SK-N-SH treated with all-trans-retinoic acid at 6 μM for 48 hours (cell line): Measurements from ENCODE around the gene CD6.

Experiments used
- ATAC-seq: fragments of 200-7000 bp; cut with Tn5 transposase; 3 replicates; pipeline ENCODE4 v1.9.1; 2020; ENCODE audit warnings: mild to moderate bottlenecking, moderate library complexity
- BACH2 ChIP-seq: fragments of 250-450 bp; sonication (Bioruptor Pico); IDR thresholded peaks from 2 replicates; pipeline ENCODE4 v1.9.0; 2021; ENCODE audit warnings: mild to moderate bottlenecking, borderline replicate concordance
- CSDC2 ChIP-seq: fragments of 250-450 bp; sonication (Bioruptor Pico); IDR thresholded peaks from 2 replicates; pipeline ENCODE4 v1.5.0; 2020; ENCODE audit warnings: mild to moderate bottlenecking, moderate library complexity
- ESRRG ChIP-seq: fragments of 250-450 bp; sonication (Bioruptor Pico); IDR thresholded peaks from 2 replicates; pipeline ENCODE4 v1.6.1; 2021; ENCODE audit warnings: mild to moderate bottlenecking
- GLIS3 ChIP-seq: fragments of 250-450 bp; sonication (Bioruptor Pico); IDR thresholded peaks from 2 replicates; pipeline ENCODE4 v1.5.0; 2020; ENCODE audit warnings: mild to moderate bottlenecking, moderate library complexity
- ISL1 ChIP-seq: fragments of 250-450 bp; sonication (Bioruptor Pico); IDR thresholded peaks from 2 replicates; pipeline ENCODE4 v2.1.2; 2022; ENCODE audit warnings: mild to moderate bottlenecking, moderate library complexity
- OSR1 ChIP-seq: fragments of 250-450 bp; sonication (Bioruptor Pico); IDR thresholded peaks from 2 replicates; pipeline ENCODE4 v1.8.0; 2022; ENCODE audit warnings: moderate library complexity, mild to moderate bottlenecking, inconsistent platforms
- RARB ChIP-seq: fragments of 250-450 bp; sonication (Bioruptor Pico); IDR thresholded peaks from 2 replicates; pipeline ENCODE4 v1.8.0; 2021; ENCODE audit warnings: mild to moderate bottlenecking, moderate library complexity
- TCF4 ChIP-seq: fragments of 250-450 bp; sonication (Bioruptor Pico); IDR thresholded peaks from 2 replicates; pipeline ENCODE4 v1.8.0; 2021; ENCODE audit warnings: mild to moderate bottlenecking, moderate library complexity, borderline replicate concordance
- TOX ChIP-seq: fragments of 250-450 bp; sonication (Bioruptor Pico); IDR thresholded peaks from 2 replicates; pipeline ENCODE4 v1.8.0; 2021; ENCODE audit warnings: mild to moderate bottlenecking, moderate library complexity, borderline replicate concordance
- ZC3H10 ChIP-seq: fragments of 250-450 bp; sonication (Bioruptor Pico); IDR thresholded peaks from 2 replicates; pipeline ENCODE4 v1.5.1; 2021; ENCODE audit warnings: mild to moderate bottlenecking, moderate library complexity
- ZFP3 ChIP-seq: fragments of 250-450 bp; sonication (Bioruptor Pico); IDR thresholded peaks from 2 replicates; pipeline ENCODE4 v1.5.0; 2020; ENCODE audit warnings: mild to moderate bottlenecking, moderate library complexity
- ZNF565 ChIP-seq: fragments of 450-650 bp; formaldehyde crosslinking; conservative IDR thresholded peaks from 2 replicates; pipeline ENCODE4 v1.5.0; 2020; ENCODE audit warnings: low read depth, mild to moderate bottlenecking, moderate library complexity
- ZNF8 ChIP-seq: fragments of 450-650 bp; formaldehyde crosslinking; IDR thresholded peaks from 2 replicates; pipeline ENCODE4 v1.5.0; 2020; ENCODE audit warnings: mild to moderate bottlenecking, moderate library complexity
- TF ChIP-seq, protein P1 (sequence below): fragments of 250-450 bp; sonication (Bioruptor Pico); IDR thresholded peaks from 2 replicates; pipeline ENCODE4 v1.5.1; 2020; ENCODE audit warnings: low read depth, mild to moderate bottlenecking, moderate library complexity
- TF ChIP-seq, protein P2 (sequence below): fragments of 250-450 bp; sonication (Bioruptor Pico); IDR thresholded peaks from 2 replicates; pipeline ENCODE4 v1.8.0; 2021; ENCODE audit warnings: low read depth, mild to moderate bottlenecking, moderate library complexity, borderline replicate concordance
- TF ChIP-seq, protein P3 (sequence below): fragments of 250-450 bp; sonication (Bioruptor Pico); IDR thresholded peaks from 2 replicates; pipeline ENCODE4 v1.5.0; 2020; ENCODE audit warnings: mild to moderate bottlenecking, moderate library complexity
- TF ChIP-seq, protein P4 (sequence below): fragments of 250-450 bp; sonication (Bioruptor Pico); IDR thresholded peaks from 2 replicates; pipeline ENCODE4 v1.5.1; 2021; ENCODE audit warnings: mild to moderate bottlenecking, moderate library complexity

CD6 gene

GRCh38 chr11:61052182-61052972 is 80.9 kb downstream of the CD6 start:
- ATAC-seq = no peak
- TF ChIP-seq OSR1 (CRISPR knock-in tag) (no peak), RARB (no peak), GLIS3 (no peak), ZFP3 (CRISPR knock-in tag) (no peak), ZNF565 (no peak), CSDC2 (CRISPR knock-in tag) (no peak), ISL1 (CRISPR knock-in tag) (no peak), ZC3H10 (CRISPR knock-in tag) (no peak), ESRRG (CRISPR knock-in tag) (no peak)
- TF ChIP-seq, protein P1, sequence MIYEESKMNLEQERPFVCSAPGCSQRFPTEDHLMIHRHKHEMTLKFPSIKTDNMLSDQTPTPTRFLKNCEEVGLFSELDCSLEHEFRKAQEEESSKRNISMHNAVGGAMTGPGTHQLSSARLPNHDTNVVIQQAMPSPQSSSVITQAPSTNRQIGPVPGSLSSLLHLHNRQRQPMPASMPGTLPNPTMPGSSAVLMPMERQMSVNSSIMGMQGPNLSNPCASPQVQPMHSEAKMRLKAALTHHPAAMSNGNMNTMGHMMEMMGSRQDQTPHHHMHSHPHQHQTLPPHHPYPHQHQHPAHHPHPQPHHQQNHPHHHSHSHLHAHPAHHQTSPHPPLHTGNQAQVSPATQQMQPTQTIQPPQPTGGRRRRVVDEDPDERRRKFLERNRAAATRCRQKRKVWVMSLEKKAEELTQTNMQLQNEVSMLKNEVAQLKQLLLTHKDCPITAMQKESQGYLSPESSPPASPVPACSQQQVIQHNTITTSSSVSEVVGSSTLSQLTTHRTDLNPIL (CRISPR knock-in tag) = no peak
- TF ChIP-seq, protein P2, sequence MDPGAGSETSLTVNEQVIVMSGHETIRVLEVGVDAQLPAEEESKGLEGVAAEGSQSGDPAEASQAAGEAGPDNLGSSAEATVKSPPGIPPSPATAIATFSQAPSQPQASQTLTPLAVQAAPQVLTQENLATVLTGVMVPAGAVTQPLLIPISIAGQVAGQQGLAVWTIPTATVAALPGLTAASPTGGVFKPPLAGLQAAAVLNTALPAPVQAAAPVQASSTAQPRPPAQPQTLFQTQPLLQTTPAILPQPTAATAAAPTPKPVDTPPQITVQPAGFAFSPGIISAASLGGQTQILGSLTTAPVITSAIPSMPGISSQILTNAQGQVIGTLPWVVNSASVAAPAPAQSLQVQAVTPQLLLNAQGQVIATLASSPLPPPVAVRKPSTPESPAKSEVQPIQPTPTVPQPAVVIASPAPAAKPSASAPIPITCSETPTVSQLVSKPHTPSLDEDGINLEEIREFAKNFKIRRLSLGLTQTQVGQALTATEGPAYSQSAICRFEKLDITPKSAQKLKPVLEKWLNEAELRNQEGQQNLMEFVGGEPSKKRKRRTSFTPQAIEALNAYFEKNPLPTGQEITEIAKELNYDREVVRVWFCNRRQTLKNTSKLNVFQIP = no peak

DNA sequence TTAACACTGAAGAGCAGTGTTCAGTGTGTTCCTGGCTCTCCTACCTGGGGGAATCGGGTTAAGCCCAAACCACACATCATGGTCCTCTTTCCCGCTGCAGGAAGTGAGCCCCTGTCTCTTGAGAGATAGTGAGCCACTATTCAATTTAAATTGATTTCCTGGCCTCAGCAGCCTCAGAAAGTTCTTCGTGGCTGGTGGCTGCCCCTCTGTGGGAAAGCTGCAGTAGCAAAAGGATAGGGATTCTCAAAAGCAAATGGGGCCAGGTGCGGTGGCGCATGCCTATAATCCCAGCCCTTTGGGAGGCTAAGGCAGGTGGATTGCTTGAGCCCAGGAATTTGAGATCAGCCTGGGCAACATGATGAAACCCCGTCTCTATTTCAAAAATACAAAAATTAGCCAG is 81.7 kb downstream of the CD6 start:
- no peak for ATAC-seq

More for the DNA sequence above, 81.7 kb downstream of the CD6 start:
- TF ChIP-seq ZC3H10 (CRISPR knock-in tag) (no peak), RARB (no peak), ZNF8 (CRISPR knock-in tag) (no peak), GLIS3 (no peak), BACH2 (no peak), ISL1 (CRISPR knock-in tag) (no peak), ESRRG (CRISPR knock-in tag) (no peak), OSR1 (CRISPR knock-in tag) (no peak), TCF4 (CRISPR knock-in tag) (no peak), TOX (CRISPR knock-in tag) (no peak)
- TF ChIP-seq, protein P3, sequence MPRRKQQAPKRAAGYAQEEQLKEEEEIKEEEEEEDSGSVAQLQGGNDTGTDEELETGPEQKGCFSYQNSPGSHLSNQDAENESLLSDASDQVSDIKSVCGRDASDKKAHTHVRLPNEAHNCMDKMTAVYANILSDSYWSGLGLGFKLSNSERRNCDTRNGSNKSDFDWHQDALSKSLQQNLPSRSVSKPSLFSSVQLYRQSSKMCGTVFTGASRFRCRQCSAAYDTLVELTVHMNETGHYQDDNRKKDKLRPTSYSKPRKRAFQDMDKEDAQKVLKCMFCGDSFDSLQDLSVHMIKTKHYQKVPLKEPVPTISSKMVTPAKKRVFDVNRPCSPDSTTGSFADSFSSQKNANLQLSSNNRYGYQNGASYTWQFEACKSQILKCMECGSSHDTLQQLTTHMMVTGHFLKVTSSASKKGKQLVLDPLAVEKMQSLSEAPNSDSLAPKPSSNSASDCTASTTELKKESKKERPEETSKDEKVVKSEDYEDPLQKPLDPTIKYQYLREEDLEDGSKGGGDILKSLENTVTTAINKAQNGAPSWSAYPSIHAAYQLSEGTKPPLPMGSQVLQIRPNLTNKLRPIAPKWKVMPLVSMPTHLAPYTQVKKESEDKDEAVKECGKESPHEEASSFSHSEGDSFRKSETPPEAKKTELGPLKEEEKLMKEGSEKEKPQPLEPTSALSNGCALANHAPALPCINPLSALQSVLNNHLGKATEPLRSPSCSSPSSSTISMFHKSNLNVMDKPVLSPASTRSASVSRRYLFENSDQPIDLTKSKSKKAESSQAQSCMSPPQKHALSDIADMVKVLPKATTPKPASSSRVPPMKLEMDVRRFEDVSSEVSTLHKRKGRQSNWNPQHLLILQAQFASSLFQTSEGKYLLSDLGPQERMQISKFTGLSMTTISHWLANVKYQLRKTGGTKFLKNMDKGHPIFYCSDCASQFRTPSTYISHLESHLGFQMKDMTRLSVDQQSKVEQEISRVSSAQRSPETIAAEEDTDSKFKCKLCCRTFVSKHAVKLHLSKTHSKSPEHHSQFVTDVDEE (CRISPR knock-in tag) = no peak
- TF ChIP-seq, protein P1 (CRISPR knock-in tag) = no peak
- TF ChIP-seq, protein P2 = no peak
- TF ChIP-seq, protein P4, sequence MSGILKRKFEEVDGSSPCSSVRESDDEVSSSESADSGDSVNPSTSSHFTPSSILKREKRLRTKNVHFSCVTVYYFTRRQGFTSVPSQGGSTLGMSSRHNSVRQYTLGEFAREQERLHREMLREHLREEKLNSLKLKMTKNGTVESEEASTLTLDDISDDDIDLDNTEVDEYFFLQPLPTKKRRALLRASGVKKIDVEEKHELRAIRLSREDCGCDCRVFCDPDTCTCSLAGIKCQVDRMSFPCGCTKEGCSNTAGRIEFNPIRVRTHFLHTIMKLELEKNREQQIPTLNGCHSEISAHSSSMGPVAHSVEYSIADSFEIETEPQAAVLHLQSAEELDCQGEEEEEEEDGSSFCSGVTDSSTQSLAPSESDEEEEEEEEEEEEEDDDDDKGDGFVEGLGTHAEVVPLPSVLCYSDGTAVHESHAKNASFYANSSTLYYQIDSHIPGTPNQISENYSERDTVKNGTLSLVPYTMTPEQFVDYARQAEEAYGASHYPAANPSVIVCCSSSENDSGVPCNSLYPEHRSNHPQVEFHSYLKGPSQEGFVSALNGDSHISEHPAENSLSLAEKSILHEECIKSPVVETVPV (CRISPR knock-in tag) = no peak
